Hepatocyte (in vitro differentiated cells): ENCODE measurements around the gene ZNF174.

ENCODE experiments used
- EZH2 ChIP-seq: fragments of 200-600 bp; sonication (generic); IDR thresholded peaks from 2 replicates; pipeline ENCODE4 v1.6.1; 2016; ENCODE audit warnings: antibody characterized with exemption, mild to moderate bottlenecking, borderline replicate concordance
- EZH2phosphoT487 ChIP-seq: fragments of 200-600 bp; sonication (generic); IDR thresholded peaks from one replicate; pipeline ENCODE4 v1.6.1; 2018; ENCODE audit warnings: antibody characterized with exemption, mild to moderate bottlenecking, low read depth, moderate library complexity; ENCODE audit not compliant: unreplicated experiment, severe bottlenecking
- TF ChIP-seq, protein P1 (sequence below): fragments of 200-600 bp; sonication (generic); IDR thresholded peaks from 2 replicates; pipeline ENCODE4 v1.5.1; 2016; ENCODE audit warnings: antibody characterized with exemption, mild to moderate bottlenecking; ENCODE audit not compliant: poor library complexity

DNA sequence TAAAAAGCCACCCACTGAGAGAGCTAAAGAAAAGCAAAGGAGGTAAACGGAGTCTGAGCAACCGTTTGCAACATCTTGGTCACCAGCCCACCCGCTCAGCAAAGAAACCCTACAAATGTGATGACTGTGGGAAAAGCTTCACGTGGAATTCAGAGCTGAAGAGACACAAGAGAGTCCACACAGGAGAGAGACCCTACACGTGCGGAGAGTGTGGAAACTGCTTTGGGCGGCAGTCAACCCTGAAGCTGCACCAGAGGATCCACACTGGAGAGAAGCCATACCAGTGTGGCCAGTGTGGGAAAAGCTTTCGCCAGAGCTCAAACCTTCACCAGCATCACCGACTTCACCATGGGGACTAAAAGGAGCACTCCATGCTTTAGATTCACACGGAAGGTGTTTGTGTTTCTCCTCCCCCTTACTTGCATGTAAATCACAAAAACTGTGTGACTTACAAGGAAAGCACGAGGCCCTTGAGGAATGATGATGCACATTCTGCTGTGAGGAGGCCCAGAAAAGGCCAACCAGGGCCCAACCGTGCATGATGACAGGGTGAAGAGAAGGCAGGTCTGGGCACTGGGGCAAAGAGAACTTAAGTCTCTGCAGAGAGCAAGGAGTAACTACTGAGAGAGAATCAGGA is 7.7 kb downstream of the ZNF174 start:
- TF ChIP-seq, protein P1, sequence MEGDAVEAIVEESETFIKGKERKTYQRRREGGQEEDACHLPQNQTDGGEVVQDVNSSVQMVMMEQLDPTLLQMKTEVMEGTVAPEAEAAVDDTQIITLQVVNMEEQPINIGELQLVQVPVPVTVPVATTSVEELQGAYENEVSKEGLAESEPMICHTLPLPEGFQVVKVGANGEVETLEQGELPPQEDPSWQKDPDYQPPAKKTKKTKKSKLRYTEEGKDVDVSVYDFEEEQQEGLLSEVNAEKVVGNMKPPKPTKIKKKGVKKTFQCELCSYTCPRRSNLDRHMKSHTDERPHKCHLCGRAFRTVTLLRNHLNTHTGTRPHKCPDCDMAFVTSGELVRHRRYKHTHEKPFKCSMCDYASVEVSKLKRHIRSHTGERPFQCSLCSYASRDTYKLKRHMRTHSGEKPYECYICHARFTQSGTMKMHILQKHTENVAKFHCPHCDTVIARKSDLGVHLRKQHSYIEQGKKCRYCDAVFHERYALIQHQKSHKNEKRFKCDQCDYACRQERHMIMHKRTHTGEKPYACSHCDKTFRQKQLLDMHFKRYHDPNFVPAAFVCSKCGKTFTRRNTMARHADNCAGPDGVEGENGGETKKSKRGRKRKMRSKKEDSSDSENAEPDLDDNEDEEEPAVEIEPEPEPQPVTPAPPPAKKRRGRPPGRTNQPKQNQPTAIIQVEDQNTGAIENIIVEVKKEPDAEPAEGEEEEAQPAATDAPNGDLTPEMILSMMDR, result no peak
- no peak for TF ChIP-seq EZH2
- no peak for TF ChIP-seq EZH2phosphoT487
